Parathyroid adenoma (tissue), 2 donors: ENCODE results near the gene SUMO3.

Source experiments
- H2AFZ ChIP-seq: fragments of 300-600 bp; sonication (generic); one replicate; pipeline ENCODE4 v1.7.0; 2017; ENCODE audit warnings: antibody characterized with exemption, mild to moderate bottlenecking
- H3K27ac ChIP-seq: fragments of 300-600 bp; sonication (generic); one replicate; pipeline ENCODE4 v1.7.0; 2017
- H3K27me3 ChIP-seq: fragments of 300-600 bp; sonication (generic); one replicate; pipeline ENCODE4 v1.7.0; 2017; ENCODE audit warnings: low read length; ENCODE audit not compliant: control insufficient read depth, insufficient read depth
- H3K36me3 ChIP-seq: fragments of 300-600 bp; sonication (generic); one replicate; pipeline ENCODE4 v1.7.0; 2017; ENCODE audit warnings: low read length; ENCODE audit not compliant: control insufficient read depth, insufficient read depth
- H3K4me1 ChIP-seq: fragments of 300-600 bp; sonication (generic); one replicate; pipeline ENCODE4 v1.7.0; 2017; ENCODE audit warnings: control low read depth
- H3K4me2 ChIP-seq: fragments of 300-600 bp; sonication (generic); one replicate; pipeline ENCODE4 v1.7.0; 2017; ENCODE audit warnings: low read length
- H3K4me3 ChIP-seq: fragments of 300-600 bp; sonication (generic); one replicate; pipeline ENCODE4 v1.7.0; 2017; ENCODE audit warnings: low read depth, low read length
- H3K79me2 ChIP-seq: fragments of 300-600 bp; sonication (generic); one replicate; pipeline ENCODE4 v1.7.0; 2017; ENCODE audit warnings: control low read depth
- H3K9ac ChIP-seq: fragments of 300-600 bp; sonication (generic); one replicate; pipeline ENCODE4 v1.7.0; 2017; ENCODE audit warnings: mild to moderate bottlenecking
- H3K9me3 ChIP-seq: fragments of 300-600 bp; sonication (generic); one replicate; pipeline ENCODE4 v1.7.0; 2017; ENCODE audit warnings: low read length; ENCODE audit not compliant: control insufficient read depth
- TF ChIP-seq, protein P1 (sequence below): fragments of 300-600 bp; sonication (generic); IDR thresholded peaks from one replicate; pipeline ENCODE4 v1.7.0; 2017; ENCODE audit warnings: antibody characterized with exemption, mild to moderate bottlenecking
- donor health status: primary hyperparathyroidism.

Gene SUMO3

GRCh38 chr21:44766818-44767354 is 51.0 kb downstream of the SUMO3 start:
- Histone ChIP-seq H3K36me3 (no peaks in the 10 kb centered on the region), H3K27me3 (no peaks in the 10 kb centered on the region), H3K9me3 (no peaks in the 10 kb centered on the region), H3K4me3 (no peak overlapping the region), H3K4me1 (no peaks in the 10 kb centered on the region), H2AFZ (no peak overlapping the region), H3K9ac (no peak overlapping the region), H3K4me2 (no peak overlapping the region), H3K79me2 (no peaks in the 10 kb centered on the region), H3K27ac (no peak overlapping the region)
- TF ChIP-seq, protein P1, sequence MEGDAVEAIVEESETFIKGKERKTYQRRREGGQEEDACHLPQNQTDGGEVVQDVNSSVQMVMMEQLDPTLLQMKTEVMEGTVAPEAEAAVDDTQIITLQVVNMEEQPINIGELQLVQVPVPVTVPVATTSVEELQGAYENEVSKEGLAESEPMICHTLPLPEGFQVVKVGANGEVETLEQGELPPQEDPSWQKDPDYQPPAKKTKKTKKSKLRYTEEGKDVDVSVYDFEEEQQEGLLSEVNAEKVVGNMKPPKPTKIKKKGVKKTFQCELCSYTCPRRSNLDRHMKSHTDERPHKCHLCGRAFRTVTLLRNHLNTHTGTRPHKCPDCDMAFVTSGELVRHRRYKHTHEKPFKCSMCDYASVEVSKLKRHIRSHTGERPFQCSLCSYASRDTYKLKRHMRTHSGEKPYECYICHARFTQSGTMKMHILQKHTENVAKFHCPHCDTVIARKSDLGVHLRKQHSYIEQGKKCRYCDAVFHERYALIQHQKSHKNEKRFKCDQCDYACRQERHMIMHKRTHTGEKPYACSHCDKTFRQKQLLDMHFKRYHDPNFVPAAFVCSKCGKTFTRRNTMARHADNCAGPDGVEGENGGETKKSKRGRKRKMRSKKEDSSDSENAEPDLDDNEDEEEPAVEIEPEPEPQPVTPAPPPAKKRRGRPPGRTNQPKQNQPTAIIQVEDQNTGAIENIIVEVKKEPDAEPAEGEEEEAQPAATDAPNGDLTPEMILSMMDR: no peak

GRCh38 chr21:44766014-44766817 is 51.6 kb downstream of the SUMO3 start:
- no peak overlapping the region for H3K9ac ChIP-seq
- TF ChIP-seq, protein P1: no peak
- no peaks in the 10 kb centered on the region for H3K4me1 ChIP-seq
- H3K79me2 ChIP-seq: no peaks in the 10 kb centered on the region
- H3K36me3 ChIP-seq: no peaks in the 10 kb centered on the region
- H3K27me3 ChIP-seq: no peaks in the 10 kb centered on the region
- H3K27ac ChIP-seq: no peak overlapping the region
- H3K4me2 ChIP-seq: no peak overlapping the region
- H3K9me3 ChIP-seq: no peaks in the 10 kb centered on the region
- no peak overlapping the region for H3K4me3 ChIP-seq
- no peak overlapping the region for H2AFZ ChIP-seq

DNA sequence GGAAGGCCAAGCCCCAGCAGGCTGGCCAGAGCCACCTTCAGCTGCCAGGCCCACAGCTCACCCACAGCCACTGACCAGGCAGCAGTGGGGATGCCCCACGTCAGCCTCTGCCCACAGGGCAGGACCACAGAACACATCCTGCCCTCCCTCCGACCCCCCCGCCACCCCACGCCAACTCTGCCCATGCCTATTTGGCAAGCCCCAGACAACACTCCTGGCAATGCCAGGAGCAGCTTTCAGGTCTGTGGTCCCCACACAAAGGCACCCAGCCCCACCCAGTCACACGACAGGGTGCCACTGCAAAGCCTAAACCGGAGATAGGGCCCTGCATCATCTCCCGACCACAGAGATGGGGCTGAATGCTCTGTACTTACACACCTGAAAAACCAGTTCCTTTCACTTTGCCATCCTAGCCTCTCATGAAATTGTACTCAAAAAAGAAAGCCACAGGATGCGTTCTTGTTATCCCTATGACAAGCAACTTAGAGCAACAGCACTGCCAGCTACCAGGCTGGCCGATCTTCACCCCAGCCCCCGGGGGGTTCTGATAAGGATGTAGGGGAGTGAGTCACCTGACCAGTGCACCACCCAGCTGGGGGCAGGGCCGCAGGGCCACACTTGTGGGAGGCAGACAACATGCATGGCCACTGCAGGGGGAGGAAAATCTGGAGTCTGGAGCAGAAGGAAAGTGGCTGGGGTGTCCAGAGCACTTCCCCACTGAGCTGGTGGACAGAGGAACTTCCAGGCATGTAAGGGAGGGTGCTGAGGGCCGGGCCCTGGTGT is 52.4 kb downstream of the SUMO3 start:
- H3K4me1 ChIP-seq: no peaks in the 10 kb centered on the region
- no peak overlapping the region for H3K27ac ChIP-seq
- H2AFZ ChIP-seq: no peak overlapping the region
- no peaks in the 10 kb centered on the region for H3K27me3 ChIP-seq
- no peak overlapping the region for H3K4me2 ChIP-seq
- H3K4me3 ChIP-seq: no peak overlapping the region
- H3K79me2 ChIP-seq: no peaks in the 10 kb centered on the region
- TF ChIP-seq, protein P1: no peak
- H3K9ac ChIP-seq: no peak overlapping the region
- no peaks in the 10 kb centered on the region for H3K9me3 ChIP-seq
- H3K36me3 ChIP-seq: no peaks in the 10 kb centered on the region

GRCh38 chr21:44764319-44765230 is 53.3 kb downstream of the SUMO3 start:
- H3K4me3 ChIP-seq: no peak overlapping the region
- TF ChIP-seq, protein P1: no peak
- H3K79me2 ChIP-seq: no peaks in the 10 kb centered on the region
- no peak overlapping the region for H3K9ac ChIP-seq
- H3K27me3 ChIP-seq: no peaks in the 10 kb centered on the region
- no peak overlapping the region for H2AFZ ChIP-seq
- no peak overlapping the region for H3K27ac ChIP-seq
- H3K9me3 ChIP-seq: no peaks in the 10 kb centered on the region
- no peaks in the 10 kb centered on the region for H3K36me3 ChIP-seq
- H3K4me2 ChIP-seq: no peak overlapping the region
- H3K4me1 ChIP-seq: no peaks in the 10 kb centered on the region
